Measurements from ENCODE around the gene TNFRSF11A. TPM values are rescaled to one million over a fixed set of nuclear protein-coding genes. Genes with fewer than 3 reads are reported as not detected.

The TNFRSF11A gene
- total RNA-seq, 4 donors from 2014 or later = 5.5 to 25.8 (median 8.6) TPM

DNA sequence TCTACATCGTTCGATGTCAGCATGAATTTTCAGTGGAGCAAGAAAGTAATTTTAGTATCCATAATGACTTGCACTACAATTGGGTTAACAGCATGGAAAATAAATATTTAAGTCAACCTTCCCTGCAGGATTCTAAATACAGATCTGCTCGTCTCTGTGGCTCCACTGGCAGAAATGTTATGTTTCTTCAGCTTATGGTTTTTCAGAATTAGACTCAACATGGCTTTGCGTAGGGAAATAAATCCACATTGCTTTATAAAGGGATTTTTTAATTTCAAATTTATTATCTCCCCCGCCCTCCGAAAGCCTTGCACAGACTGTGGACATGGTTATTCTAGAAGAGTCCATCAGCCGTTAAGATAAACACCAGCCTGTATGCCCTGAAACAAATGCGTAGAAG is 18.2 kb downstream of the TNFRSF11A start:
- Histone ChIP-seq H3K4me1 (no peaks in the 10 kb centered on the region), H3K27me3 (peaks cover 0 to 4% of the 10 kb centered on the region in 2 donors), H3K4me3 (no peak overlapping the region), H3K9me3 (no peaks in the 10 kb centered on the region), H3K36me3 (no peaks in the 10 kb centered on the region), H3K27ac (no peak overlapping the region)
- no peak for TF ChIP-seq POLR2A (IDR thresholded peaks at IDR 0.05)
- TF ChIP-seq, protein P1, sequence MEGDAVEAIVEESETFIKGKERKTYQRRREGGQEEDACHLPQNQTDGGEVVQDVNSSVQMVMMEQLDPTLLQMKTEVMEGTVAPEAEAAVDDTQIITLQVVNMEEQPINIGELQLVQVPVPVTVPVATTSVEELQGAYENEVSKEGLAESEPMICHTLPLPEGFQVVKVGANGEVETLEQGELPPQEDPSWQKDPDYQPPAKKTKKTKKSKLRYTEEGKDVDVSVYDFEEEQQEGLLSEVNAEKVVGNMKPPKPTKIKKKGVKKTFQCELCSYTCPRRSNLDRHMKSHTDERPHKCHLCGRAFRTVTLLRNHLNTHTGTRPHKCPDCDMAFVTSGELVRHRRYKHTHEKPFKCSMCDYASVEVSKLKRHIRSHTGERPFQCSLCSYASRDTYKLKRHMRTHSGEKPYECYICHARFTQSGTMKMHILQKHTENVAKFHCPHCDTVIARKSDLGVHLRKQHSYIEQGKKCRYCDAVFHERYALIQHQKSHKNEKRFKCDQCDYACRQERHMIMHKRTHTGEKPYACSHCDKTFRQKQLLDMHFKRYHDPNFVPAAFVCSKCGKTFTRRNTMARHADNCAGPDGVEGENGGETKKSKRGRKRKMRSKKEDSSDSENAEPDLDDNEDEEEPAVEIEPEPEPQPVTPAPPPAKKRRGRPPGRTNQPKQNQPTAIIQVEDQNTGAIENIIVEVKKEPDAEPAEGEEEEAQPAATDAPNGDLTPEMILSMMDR (IDR thresholded peaks at IDR 0.05) = no peak
- TF ChIP-seq EP300 (IDR thresholded peaks at IDR 0.05) = no peak
- 89 to 90% methylated on average over 8 of the region's 8 CpGs for WGBS, 2 donors
- DNase-seq (ENCODE audit: low spot score in 2 of 2) = no peak

GRCh38 chr18:62345909-62346308 is 20.8 kb downstream of the TNFRSF11A start:
- H3K9me3 ChIP-seq = no peaks in the 10 kb centered on the region
- H3K4me3 ChIP-seq = no peak overlapping the region
- H3K4me1 ChIP-seq = no peaks in the 10 kb centered on the region
- no peak overlapping the region for H3K27ac ChIP-seq
- H3K36me3 ChIP-seq = no peaks in the 10 kb centered on the region
- WGBS, 2 donors = 82 to 88% methylated on average over 2 of the region's 2 CpGs
- DNase-seq (ENCODE audit: low spot score in 2 of 2) = no peak
- TF ChIP-seq, protein P1 (IDR thresholded peaks at IDR 0.05) = no peak
- TF ChIP-seq EP300 (IDR thresholded peaks at IDR 0.05) = no peak
- no peak for TF ChIP-seq POLR2A (IDR thresholded peaks at IDR 0.05)
- peaks cover 0 to 4% of the 10 kb centered on the region in 2 donors for H3K27me3 ChIP-seq

DNA sequence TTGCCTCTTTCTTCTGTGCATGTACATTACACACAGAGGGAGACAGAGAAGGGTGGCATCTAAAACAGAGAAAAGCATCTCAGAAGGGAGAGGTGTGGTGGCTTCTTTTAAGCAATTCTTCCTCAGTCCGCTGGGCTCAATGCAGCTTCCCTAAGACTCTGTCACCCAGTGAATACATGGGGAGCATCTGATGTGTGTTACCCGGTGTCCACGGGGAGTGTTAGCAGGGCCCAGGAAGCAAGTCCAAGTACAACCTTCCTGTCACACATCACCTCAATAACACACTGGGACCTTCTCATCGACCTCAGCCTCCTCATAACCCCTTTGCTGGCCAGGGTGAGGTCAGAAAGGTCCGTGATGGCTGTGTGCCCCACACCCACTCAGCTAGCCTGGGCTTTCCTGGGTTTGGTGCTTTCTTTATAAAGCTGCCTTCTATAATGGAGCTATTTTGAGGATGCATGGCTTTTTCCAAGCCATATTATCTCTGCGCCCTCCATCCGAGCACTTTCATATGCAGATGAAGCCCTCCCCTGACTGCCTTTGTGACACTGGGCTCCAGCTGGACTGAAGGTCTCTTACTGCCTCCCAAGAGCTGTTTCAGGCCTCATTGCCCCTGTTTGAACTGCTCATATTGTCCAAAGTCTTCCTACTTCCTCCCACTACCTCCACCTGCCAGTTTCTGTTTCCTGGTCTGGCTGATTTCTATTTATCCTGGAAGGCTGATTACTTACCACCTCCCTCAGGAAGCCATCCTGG is 21.4 kb downstream of the TNFRSF11A start:
- no peak for DNase-seq (ENCODE audit: low spot score in 2 of 2)
- WGBS, 2 donors = 55 to 68% methylated on average over 7 of the region's 7 CpGs
- no peaks in the 10 kb centered on the region for H3K36me3 ChIP-seq
- H3K4me1 ChIP-seq = no peaks in the 10 kb centered on the region
- H3K9me3 ChIP-seq = no peaks in the 10 kb centered on the region
- H3K4me3 ChIP-seq = no peak overlapping the region
- H3K27ac ChIP-seq = no peak overlapping the region
- H3K27me3 ChIP-seq = peaks cover 0 to 4% of the 10 kb centered on the region in 2 donors
- TF ChIP-seq, protein P1 (IDR thresholded peaks at IDR 0.05) = no peak
- TF ChIP-seq POLR2A (IDR thresholded peaks at IDR 0.05) = no peak
- no peak for TF ChIP-seq EP300 (IDR thresholded peaks at IDR 0.05)

GRCh38 chr18:62347089-62347506 is 22.0 kb downstream of the TNFRSF11A start:
- Histone ChIP-seq H3K27ac (no peak overlapping the region), H3K27me3 (peaks cover 0 to 4% of the 10 kb centered on the region in 2 donors), H3K36me3 (no peaks in the 10 kb centered on the region), H3K4me1 (no peaks in the 10 kb centered on the region), H3K4me3 (no peak overlapping the region), H3K9me3 (no peaks in the 10 kb centered on the region)
- WGBS, 2 donors = 56 to 63% methylated on average over 6 of the region's 6 CpGs
- no peak for DNase-seq (ENCODE audit: low spot score in 2 of 2)
- no peak for TF ChIP-seq EP300 (IDR thresholded peaks at IDR 0.05)
- TF ChIP-seq, protein P1 (IDR thresholded peaks at IDR 0.05) = no peak
- TF ChIP-seq POLR2A (IDR thresholded peaks at IDR 0.05) = no peak

DNA sequence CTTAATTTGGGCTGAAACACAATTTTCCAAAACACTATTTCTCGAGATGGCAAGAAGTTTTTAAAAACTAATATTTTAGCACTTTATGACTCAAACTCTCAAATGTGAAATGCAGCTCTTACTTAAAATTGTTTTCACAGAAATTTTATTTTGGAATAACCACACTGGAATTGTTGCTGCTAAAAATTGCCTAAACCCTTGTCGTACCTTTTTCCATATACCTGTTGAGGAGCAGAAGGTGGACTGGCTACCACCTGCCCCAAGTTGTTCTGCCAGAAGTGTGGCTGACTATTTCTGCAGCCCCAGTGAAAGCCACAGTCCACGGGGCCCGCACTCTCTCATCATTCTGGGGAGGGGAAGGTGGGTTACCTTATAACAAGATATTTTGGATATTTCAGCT is 23.4 kb downstream of the TNFRSF11A start:
- WGBS, 2 donors = 74 to 87% methylated on average over 4 of the region's 4 CpGs
- Histone ChIP-seq H3K27ac (no peak overlapping the region), H3K36me3 (no peaks in the 10 kb centered on the region), H3K9me3 (no peaks in the 10 kb centered on the region), H3K4me1 (no peaks in the 10 kb centered on the region), H3K4me3 (no peak overlapping the region), H3K27me3 (peaks cover 0 to 4% of the 10 kb centered on the region in 2 donors)
- no peak for TF ChIP-seq POLR2A (IDR thresholded peaks at IDR 0.05)
- DNase-seq (ENCODE audit: low spot score in 2 of 2) = no peak

Data from tibial nerve (tissue), 4 donors.